ENCODE measurements around the gene EYA3. TPM values are rescaled to one million over a fixed set of nuclear protein-coding genes. Genes with fewer than 3 reads are reported as not detected.
A peak's percentile ranks its signal among the peaks of the same experiment; 100 is the strongest.

EYA3 gene
- total RNA-seq, 1 donor = 26.3 TPM

DNA sequence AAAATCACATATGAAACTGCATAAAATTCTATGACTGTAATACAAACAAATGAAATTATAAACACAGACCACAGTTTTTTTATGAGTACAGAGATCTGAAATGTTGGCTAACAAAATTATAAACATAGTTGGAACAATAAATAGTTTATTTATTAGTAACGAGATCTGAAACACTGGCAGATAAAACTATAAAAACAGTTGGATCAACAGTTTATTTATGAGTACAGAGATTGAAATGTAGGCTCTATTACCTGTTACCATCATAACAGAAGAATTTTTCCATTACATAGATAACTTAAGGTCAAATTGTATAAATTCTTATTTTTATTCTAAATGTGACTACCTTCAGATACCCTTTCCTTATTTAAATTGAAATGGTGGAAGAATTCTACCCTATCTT is 14.5 kb downstream of the EYA3 start:
- TF ChIP-seq CTCF (IDR thresholded peaks at IDR 0.05; ENCODE audit: insufficient read depth, low read depth, low read length) = no peak
- no peak overlapping the region for H3K4me3 ChIP-seq (ENCODE audit: low read depth, low read length)
- DNase-seq (ENCODE audit: low read depth) = no peak

DNA sequence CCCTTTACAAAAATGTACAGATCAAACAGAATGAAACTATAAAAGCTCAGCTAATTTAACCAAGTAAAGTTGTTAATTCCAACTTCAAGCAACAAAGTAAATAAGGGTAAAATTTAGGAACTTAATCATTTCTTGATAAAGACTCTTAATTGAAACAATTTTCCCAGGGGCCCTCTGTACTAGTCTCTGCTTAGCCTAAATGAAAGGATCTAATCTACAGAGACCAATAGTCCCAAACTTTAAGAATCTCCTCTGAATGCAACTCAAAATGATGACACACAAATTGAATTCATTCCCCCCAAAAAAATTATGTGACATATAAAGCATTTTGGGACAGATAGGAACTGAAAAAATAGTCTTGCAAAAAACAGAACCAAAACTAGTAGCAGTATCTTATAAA is 16.6 kb downstream of the EYA3 start:
- DNase-seq (ENCODE audit: low read depth) = no peak
- TF ChIP-seq CTCF (IDR thresholded peaks at IDR 0.05; ENCODE audit: insufficient read depth, low read depth, low read length) = no peak
- H3K4me3 ChIP-seq (ENCODE audit: low read depth, low read length) = no peak overlapping the region

DNA sequence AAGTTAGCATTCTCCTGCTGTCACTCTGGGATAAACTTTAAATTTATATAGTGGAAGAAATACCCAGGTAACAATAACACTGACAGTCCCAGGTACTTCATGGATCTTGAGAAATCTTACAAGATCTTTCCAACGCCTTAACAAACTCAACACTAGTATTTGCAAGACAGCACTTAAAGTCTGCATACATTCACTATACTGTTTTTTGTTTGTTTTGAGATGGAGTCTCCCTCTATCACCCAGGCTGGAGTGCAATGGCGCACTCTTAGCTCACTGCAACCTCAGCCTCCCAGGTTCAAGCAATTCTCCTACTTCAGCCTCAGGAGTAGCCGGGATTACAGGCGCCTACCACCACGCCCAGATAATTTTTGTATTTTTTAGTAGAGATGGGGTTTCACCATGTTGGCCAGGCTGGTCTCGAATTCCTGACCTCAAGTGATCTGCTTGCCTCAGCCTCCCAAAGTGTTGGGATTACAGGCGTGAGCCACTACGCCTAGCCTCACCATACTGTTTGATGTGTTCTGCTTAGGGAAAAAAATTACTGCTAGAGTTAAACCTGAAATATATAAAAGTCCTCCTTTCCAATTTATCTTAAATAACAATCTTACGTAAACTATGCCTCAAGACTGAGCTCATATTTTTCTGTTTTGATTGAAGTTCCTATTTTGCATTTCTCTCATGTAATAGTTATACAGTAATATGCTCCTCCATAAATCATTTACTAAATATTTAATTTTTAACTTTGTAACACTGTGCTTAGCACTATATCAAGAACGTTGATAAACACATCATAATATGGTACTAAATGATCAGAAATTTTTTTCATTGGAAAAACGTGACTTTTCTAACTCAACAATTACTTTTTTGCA is 17.5 kb downstream of the EYA3 start:
- TF ChIP-seq CTCF (IDR thresholded peaks at IDR 0.05; ENCODE audit: insufficient read depth, low read depth, low read length) = no peak
- DNase-seq (ENCODE audit: low read depth) = no peak
- H3K4me3 ChIP-seq (ENCODE audit: low read depth, low read length) = no peak overlapping the region

- TF ChIP-seq CTCF (IDR thresholded peaks at IDR 0.05; ENCODE audit: insufficient read depth, low read depth, low read length) = no peak
- peak; percentile 32 for DNase-seq (ENCODE audit: low read depth)
- H3K4me3 ChIP-seq (ENCODE audit: low read depth, low read length) = no peak overlapping the region
These were observed 20.8 kb downstream of the EYA3 start for GRCh38 chr1:28067523-28068090.

GRCh38 chr1:28066393-28067154 is 21.8 kb downstream of the EYA3 start:
- no peak for TF ChIP-seq CTCF (IDR thresholded peaks at IDR 0.05; ENCODE audit: insufficient read depth, low read depth, low read length)
- H3K4me3 ChIP-seq (ENCODE audit: low read depth, low read length) = no peak overlapping the region
- DNase-seq (ENCODE audit: low read depth) = no peak

DNA sequence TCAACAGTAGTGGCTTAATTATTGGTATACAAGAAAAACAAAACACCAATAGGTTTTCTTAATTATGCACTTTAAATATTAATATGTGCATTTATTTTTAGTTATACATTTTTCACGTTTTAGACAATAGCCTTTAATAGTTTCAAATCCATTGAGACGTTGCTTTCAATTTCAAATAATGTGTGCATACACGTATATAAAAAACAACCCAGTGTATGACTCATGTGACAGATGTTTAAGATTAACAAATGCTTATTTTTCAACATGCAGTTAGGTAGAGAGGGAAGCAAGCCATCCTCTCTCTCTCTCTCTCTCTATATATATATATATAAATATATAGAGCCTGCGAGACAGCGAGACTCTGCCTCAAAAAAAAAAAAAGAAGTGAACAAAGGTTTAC is 24.3 kb downstream of the EYA3 start:
- H3K4me3 ChIP-seq (ENCODE audit: low read depth, low read length) = no peak overlapping the region
- DNase-seq (ENCODE audit: low read depth) = peak; percentile 71
- no peak for TF ChIP-seq CTCF (IDR thresholded peaks at IDR 0.05; ENCODE audit: insufficient read depth, low read depth, low read length)
